Uterus (tissue), 4 donors: ENCODE data around the gene C22orf15. TPM values are rescaled to one million over a fixed set of nuclear protein-coding genes. Genes with fewer than 3 reads are reported as not detected.

Source experiments
- DNase-seq, 2 donors: peaks; one replicate each; pipeline ENCODE4 v3.0.0-alpha.2; 2019 to 2020
- H3K27ac ChIP-seq, 2 donors: fragments of 200-600 bp; sonication (generic); 1 replicate in 1 of 2; 2 replicates in 1 of 2; pipeline ENCODE4 v1.5.1; 2016 to 2018
- H3K27me3 ChIP-seq, 2 donors: fragments of 200-600 bp; sonication (generic); one replicate each; pipeline ENCODE4 v1.5.1; 2018 to 2019; ENCODE audit warnings: control low read depth in 1 of 2
- H3K36me3 ChIP-seq, 2 donors: fragments of 200-600 bp; sonication (generic); one replicate each; pipeline ENCODE4 v1.5.1; 2019; ENCODE audit warnings: control low read depth in 1 of 2
- H3K4me1 ChIP-seq, 2 donors: fragments of 200-600 bp; sonication (generic); one replicate each; pipeline ENCODE4 v1.5.1; 2018 to 2019; ENCODE audit warnings: control low read depth in 1 of 2
- H3K4me3 ChIP-seq, 2 donors: fragments of 200-600 bp; sonication (generic); 1 replicate in 1 of 2; 2 replicates in 1 of 2; pipeline ENCODE4 v1.5.1; 2018 to 2019; ENCODE audit warnings: mild to moderate bottlenecking in 1 of 2
- H3K9me3 ChIP-seq, 2 donors: fragments of 200-600 bp; sonication (generic); one replicate each; pipeline ENCODE4 v1.5.1; 2019; ENCODE audit warnings: control low read depth in 1 of 2
- CTCF ChIP-seq, 4 experiments: fragments of 200-600 bp in 2 of 4; fragments of 450-650 bp in 2 of 4; sonication (generic) in 2 of 4; IDR thresholded peaks; one replicate each; pipeline ENCODE4 v1.5.1; 2016 to 2019; ENCODE audit warnings: antibody characterized with exemption in 4 of 4, mild to moderate bottlenecking in 2 of 4, moderate library complexity in 1 of 4
- POLR2A ChIP-seq, 2 donors: fragments of 450-650 bp; IDR thresholded peaks; one replicate each; pipeline ENCODE4 v1.6.1; 2016; ENCODE audit warnings: antibody characterized with exemption in 2 of 2, mild to moderate bottlenecking in 1 of 2, moderate library complexity in 1 of 2
- intact Hi-C: fragments of 100-400 bp; cut with DNase I; formaldehyde crosslinking; loops from one replicate; pipeline ENCODE4 v1.15.1; 2023; ENCODE audit warnings: low total_unique reads
- total RNA-seq, 4 donors: library from RNA; depleted of rRNA in 3 of 4; stranded (reverse); fragments of >200 nt in 3 of 4; gene quantifications; one replicate each; pipeline versions ENCODE4 v1.1.0 to v1.2.4, GENCODE V29; 2014 to 2023
- donor health status: DM: yes; HTN: yes; CAD: no.

C22orf15 gene
- total RNA-seq, 4 donors from 2014 or later, result 0.41 to 0.55 TPM; not detected in 2

- DNase-seq, result no peak
- intact Hi-C loops, result no loop called here
- Histone ChIP-seq H3K4me3 (no peak overlapping the region), H3K36me3 (no peaks in the 10 kb centered on the region), H3K27me3 (no peaks in the 10 kb centered on the region), H3K27ac (peak overlapping the region in 1 of 2 donors; percentile 79), H3K9me3 (no peaks in the 10 kb centered on the region), H3K4me1 (peaks cover 16 to 23% of the 10 kb centered on the region in 2 donors)
- TF ChIP-seq POLR2A (IDR thresholded peaks at IDR 0.05) (no peak), CTCF (IDR thresholded peaks at IDR 0.05) (no peak)
These were observed 26.8 kb downstream of the C22orf15 start for GRCh38 chr22:23789638-23790037.

GRCh38 chr22:23790819-23791737, 28.3 kb downstream of the C22orf15 start:
- Histone ChIP-seq H3K9me3 (no peaks in the 10 kb centered on the region), H3K27me3 (no peaks in the 10 kb centered on the region), H3K4me1 (peaks cover 16 to 22% of the 10 kb centered on the region in 2 donors), H3K36me3 (no peaks in the 10 kb centered on the region), H3K4me3 (no peak overlapping the region), H3K27ac (peak overlapping the region; percentile 74 to 79)
- TF ChIP-seq POLR2A (IDR thresholded peaks at IDR 0.05) (no peak), CTCF (IDR thresholded peaks at IDR 0.05) (no peak)
- peak; percentile 80 for DNase-seq
- intact Hi-C loops, result no loop called here

- Histone ChIP-seq H3K4me3 (no peak overlapping the region), H3K36me3 (no peaks in the 10 kb centered on the region), H3K27ac (peak overlapping the region; percentile 74 to 79), H3K27me3 (no peaks in the 10 kb centered on the region), H3K9me3 (no peaks in the 10 kb centered on the region), H3K4me1 (peaks cover 16 to 17% of the 10 kb centered on the region in 2 donors)
- DNase-seq, result no peak
- intact Hi-C loops, result no loop called here
- TF ChIP-seq POLR2A (IDR thresholded peaks at IDR 0.05), result no peak
- no peak for TF ChIP-seq CTCF (IDR thresholded peaks at IDR 0.05)
These were observed 29.2 kb downstream of the C22orf15 start for GRCh38 chr22:23791738-23792645.

GRCh38 chr22:23793326-23793725, 30.5 kb downstream of the C22orf15 start:
- Histone ChIP-seq H3K36me3 (no peaks in the 10 kb centered on the region), H3K27ac (no peak overlapping the region), H3K4me3 (no peak overlapping the region), H3K27me3 (no peaks in the 10 kb centered on the region), H3K4me1 (peaks cover 14 to 16% of the 10 kb centered on the region in 2 donors), H3K9me3 (no peaks in the 10 kb centered on the region)
- TF ChIP-seq CTCF (IDR thresholded peaks at IDR 0.05), result no peak
- TF ChIP-seq POLR2A (IDR thresholded peaks at IDR 0.05), result no peak
- no peak for DNase-seq
- intact Hi-C loops, result no loop called here
